Erythroblast (primary cell): Measurements from ENCODE around the gene GPC6.

Experiments
- GATA1 ChIP-seq: IDR thresholded peaks from 2 replicates; pipeline ENCODE4 v1.6.1; 2011; ENCODE audit warnings: low read depth, mild to moderate bottlenecking, control low read depth, low read length, moderate library complexity
- POLR2A ChIP-seq: IDR thresholded peaks from 2 replicates; pipeline ENCODE4 v1.6.1; 2011; ENCODE audit warnings: mild to moderate bottlenecking, low read length

DNA sequence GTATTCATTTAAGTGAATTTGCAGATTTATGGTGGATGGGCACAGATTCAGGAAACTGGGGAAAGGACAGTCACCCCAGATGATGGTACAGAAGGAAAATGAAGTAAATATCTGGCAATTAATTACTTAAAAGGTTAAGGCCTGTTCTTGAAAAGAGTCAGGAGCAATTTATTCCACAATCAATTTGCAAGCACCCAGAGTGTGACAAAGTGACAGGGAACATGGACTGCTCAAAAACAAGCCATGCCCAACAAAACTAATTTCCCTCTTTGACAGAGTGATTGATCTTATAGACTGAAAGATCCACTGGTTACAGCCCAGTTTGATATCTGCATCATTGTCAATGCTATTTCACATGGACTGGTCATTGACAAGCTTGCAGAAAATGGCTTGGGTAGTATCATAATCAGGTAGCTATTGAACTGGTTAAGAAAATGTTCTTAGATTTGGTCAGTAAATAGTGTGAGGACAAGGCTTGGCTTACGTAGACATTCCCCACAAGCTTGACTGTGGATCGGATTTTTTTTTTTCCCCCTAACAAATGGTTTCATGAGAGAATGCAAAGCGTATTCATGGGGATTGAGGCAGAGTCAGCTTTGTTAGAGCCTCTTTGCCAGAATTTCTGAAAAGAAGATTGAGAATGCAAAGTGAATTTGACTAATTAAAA, 584.6 kb downstream of the GPC6 start:
- TF ChIP-seq POLR2A (no peak), GATA1 (no peak)
